ENCODE measurements around the gene VMO1.
"Not testable (repeated sequence)": the region's sequence is repeated elsewhere in the genome, so short reads cannot be mapped to it uniquely, and the experiment has no call there.

VMO1 gene

GRCh38 chr17:4786106-4786511 is at the start of gene VMO1:
TSS of gene VMO1 (minus strand) at chr17:4786364. CDS start at chr17:4786352, 12 bp downstream.
- DNase-seq (ENCODE audit: low read depth) = no peak

GRCh38 chr17:4834681-4835020 is 48.5 kb upstream of the VMO1 start:
- no peak for DNase-seq (ENCODE audit: low read depth)

GRCh38 chr17:4833941-4834680 is 47.9 kb upstream of the VMO1 start:
- no peak for DNase-seq (ENCODE audit: low read depth)

GRCh38 chr17:4833178-4833940 is 47.2 kb upstream of the VMO1 start, which contains the start of gene MINK1:
TSS of gene MINK1 (plus strand) at chr17:4833340. CDS start at chr17:4833584, 244 bp downstream.
- peak; percentile 84 for DNase-seq (ENCODE audit: low read depth)

DNA sequence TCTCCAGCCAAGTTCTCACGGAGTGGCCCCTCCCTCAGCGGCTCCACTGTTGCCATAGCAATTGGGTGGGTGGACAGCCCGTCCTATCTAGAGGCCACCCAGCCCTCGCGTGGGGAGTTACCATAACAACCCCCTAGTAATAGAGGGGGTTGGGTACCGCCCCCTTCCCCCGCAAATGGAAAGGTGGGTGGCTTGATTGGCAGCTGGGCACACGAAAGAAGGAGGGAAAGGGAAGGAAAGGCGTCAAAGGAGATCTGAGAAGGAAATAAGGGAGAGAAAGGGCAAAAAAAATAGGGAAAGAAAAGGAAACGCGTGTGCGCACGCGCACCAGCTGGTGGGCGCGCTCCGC is 46.6 kb upstream of the VMO1 start:
- DNase-seq (ENCODE audit: low read depth) = not testable (repeated sequence)

DNA sequence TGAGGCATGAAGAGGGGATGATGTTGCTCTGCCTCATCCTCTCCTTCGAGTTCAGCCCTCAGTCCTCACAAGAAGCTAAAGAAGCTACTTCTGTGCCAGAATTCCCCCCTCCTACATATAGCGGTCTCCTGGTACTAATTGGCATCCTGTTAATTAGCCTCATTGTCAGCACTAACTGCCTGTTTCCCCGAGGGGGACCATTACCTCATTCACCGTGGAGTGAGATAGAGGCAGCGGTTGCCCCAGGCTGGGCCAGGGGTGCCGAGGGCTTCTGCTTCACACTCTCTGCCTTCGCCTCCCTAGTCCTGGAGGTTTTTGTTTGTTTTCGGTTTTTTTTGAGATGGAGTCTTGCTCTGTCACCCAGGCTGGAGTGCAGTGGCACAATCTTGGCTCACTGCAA is 41.2 kb upstream of the VMO1 start:
- DNase-seq (ENCODE audit: low read depth) = no peak

GRCh38 chr17:4823373-4824089 is 37.4 kb upstream of the VMO1 start:
- DNase-seq (ENCODE audit: low read depth) = no peak

DNA sequence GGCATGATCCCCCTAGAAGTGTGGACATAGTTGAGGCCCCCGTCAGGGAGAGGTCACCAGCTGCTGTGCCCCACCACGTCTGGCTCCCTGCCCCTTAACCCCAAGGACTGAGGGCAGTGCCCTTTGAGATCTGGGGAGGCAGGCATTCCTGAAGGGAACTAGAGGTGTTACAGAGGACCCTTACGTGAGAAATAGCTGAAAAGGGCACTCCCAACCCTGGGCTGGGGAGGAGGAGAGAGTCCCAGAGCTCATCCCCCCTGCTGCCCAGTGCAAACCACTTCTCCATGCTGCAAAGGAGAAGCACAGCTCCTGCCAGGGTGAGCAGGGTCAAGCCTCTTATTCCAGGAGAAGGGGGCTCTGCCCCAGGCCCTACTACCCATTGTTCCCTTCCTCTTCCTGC is 36.7 kb upstream of the VMO1 start:
- DNase-seq (ENCODE audit: low read depth) = no peak

- no peak for DNase-seq (ENCODE audit: low read depth)
These were observed 32.1 kb upstream of the VMO1 start for GRCh38 chr17:4818276-4818675.

GRCh38 chr17:4816826-4817225 is 30.7 kb upstream of the VMO1 start:
- DNase-seq (ENCODE audit: low read depth) = no peak

- no peak for DNase-seq (ENCODE audit: low read depth)
These were observed 29.0 kb upstream of the VMO1 start for GRCh38 chr17:4815043-4815675.

GRCh38 chr17:4812690-4813089 is 26.5 kb upstream of the VMO1 start:
- no peak for DNase-seq (ENCODE audit: low read depth)

DNA sequence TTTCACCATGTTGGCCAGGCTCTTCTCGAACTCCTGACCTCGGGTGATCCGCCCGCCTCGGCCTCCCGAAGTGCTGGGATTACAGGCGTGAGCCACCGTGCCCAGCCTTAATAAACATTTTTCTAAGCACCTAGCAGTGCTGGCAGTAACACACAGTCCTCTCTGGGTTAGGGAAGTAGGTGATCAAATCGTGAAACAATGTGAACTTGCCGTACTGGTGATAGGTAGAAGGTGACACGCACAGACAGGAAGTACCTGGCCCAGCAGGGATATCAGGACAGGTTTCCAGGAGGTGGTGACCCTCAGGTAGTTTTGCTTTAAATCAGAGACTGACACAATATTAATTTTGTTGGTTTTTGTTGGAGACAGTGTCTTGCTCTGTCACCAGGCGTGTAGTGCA is 25.3 kb upstream of the VMO1 start:
- DNase-seq (ENCODE audit: low read depth) = no peak

- DNase-seq (ENCODE audit: low read depth) = no peak
These were observed 24.6 kb upstream of the VMO1 start for GRCh38 chr17:4810696-4811290.

DNA sequence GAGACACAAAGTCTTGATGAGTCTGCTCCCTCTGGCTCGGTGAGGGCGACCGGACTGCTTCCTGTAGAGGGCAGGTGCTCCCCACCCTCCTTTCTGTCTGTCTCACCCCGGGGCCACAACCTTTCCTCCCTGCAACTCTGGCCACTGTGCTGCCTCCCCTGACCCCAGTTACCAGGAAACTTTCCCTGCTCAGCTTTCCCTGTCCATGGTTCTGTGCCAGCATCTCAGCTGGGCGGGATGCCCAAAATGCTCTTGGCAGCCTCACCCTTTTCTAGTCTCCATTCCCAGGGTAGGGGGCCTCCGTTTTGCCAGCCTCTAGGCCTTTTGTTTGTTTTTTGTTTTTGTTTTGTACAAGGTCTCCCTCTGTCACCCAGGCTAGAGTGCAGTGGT is 22.2 kb upstream of the VMO1 start:
- no peak for DNase-seq (ENCODE audit: low read depth)

DNA sequence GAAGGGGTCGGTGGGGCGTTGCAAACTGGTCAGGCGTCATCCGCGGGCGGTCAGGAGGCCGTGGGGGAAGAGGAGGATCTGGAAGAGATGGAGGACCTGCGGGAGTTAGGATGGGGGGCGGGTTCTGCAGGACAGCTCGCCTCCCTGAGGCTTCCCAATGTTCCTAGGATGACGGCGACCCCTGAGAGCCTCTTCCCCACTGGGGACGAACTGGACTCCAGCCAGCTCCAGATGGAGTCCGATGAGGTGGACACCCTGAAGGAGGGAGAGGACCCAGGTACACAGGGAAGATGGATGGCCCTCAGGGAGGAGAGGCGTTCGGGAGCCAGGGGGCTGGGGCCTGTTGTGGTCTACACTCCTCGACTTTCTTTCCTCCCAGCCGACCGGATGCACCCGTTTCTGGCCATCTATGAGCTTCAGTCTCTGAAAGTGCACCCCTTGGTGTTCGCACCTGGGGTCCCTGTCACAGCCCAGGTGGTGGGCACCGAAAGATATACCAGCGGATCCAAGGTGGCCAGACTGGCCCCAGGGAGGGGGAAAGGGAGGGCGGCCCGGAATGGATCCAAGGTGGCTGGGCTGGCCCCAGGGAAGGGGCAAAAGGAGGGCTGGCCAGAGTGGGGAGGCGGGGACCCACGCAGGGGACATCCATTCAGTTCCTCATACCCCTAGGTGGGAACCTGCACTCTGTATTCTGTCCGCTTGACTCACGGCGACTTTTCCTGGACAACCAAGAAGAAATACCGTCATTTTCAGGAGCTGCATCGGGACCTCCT is 21.6 kb upstream of the VMO1 start:
- no peak for DNase-seq (ENCODE audit: low read depth)

DNA sequence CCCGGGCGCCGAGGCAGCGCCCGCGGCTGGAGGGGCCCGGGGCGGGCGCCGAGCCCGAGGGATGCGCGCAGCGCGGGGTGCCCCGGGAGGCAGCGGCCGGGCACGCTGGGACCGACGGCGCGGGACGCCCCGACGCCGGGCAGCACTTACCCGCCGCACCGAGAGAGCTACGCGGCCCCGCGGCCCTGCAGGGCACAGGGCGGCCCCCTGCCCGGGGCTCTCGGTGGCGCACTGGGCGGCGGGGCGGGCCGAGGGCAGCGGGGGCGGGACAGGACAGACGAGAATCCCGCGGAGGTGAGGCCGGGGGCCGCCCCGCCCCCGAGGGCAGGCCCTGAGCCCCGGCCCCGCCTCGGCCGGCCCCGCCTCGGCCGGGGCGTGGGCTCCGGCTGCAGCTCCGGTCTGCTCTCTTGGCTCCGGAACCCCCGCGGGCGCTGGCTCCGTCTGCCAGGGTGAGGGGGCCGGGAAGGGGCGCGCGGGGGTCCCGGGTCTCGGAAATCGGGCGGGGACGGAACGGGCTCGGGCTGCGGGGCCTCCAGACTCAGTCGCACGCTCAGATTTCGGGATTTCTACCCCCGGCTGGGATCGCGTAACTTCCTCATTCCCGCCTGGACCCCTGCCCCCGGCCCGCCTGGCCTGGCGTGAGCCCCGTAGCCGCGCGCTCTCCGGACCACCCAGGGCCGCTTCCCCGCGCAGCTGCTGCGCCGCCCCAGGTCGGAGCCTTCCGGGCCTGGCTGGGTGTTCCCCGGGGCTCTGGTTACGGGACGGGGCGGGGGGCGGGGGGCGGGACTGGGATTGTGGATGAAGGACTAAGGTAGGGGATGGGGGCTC is 20.8 kb upstream of the VMO1 start, which contains the start of gene PLD2:
PLD2 (plus strand) TSS at position 376 of the 828 bp plus-strand sequence. CDS start 621 bp downstream, outside the sequence.
- peak; percentile 74 for DNase-seq (ENCODE audit: low read depth)

GRCh38 chr17:4806456-4806776 is 20.3 kb upstream of the VMO1 start:
- no peak for DNase-seq (ENCODE audit: low read depth)

- DNase-seq (ENCODE audit: low read depth) = no peak
These were observed 16.1 kb upstream of the VMO1 start, which contains the start of gene C17orf114 for GRCh38 chr17:4802228-4802627. TSS of gene C17orf114 (minus strand) at chr17:4802328.

DNA sequence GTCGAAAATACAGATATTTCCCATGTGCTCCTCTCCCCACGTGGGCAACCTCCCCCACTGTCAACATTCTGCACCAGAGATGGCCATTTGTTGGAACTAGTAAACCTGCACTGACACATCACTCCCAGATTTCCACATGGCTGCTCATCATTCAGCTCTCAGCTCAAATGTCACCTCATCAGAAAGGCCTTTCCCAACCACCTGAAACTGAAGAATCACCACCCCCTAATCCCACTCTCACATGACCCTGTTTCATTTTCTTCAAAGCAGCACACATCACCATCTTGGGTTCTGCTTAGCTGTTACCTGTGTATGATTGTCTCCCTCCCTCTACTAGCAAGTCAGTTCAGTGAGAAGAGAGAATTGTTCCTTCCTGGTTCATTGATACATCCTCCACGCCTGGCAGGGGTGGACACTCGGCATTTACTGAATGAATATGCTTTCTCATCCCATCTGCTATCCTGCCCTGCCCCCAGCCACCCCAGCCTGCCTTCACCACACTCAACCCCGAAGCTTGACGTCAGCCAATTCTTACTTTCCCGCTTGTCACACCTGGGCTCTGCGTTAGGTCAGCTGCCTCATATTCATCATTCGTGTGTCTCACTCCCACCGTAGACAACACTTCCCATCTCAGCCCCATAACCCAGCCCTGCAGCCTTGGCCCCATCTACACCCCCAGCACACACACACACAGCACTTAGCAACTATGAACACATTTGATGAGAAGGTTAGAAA is 14.5 kb upstream of the VMO1 start:
- no peak for DNase-seq (ENCODE audit: low read depth)
